Adrenal gland (tissue), 5 donors: Measurements from ENCODE around the gene GGT6.

Experiments used
- POLR2A ChIP-seq, 2 donors: fragments of 450-650 bp; IDR thresholded peaks; one replicate each; pipeline ENCODE4 v1.6.1; 2017; ENCODE audit warnings: antibody characterized with exemption in 2 of 2, mild to moderate bottlenecking in 2 of 2, moderate library complexity in 1 of 2
- TF ChIP-seq, protein P1 (sequence below), 6 experiments: fragments of 450-650 bp in 4 of 6; fragments of 200-600 bp in 2 of 6; sonication (generic) in 1 of 6; IDR thresholded peaks; 1 replicate in 5 of 6; 2 replicates in 1 of 6; pipeline versions ENCODE4 v1.5.1 to v1.8.0; 2016 to 2021; ENCODE audit warnings: antibody characterized with exemption in 6 of 6, mild to moderate bottlenecking in 2 of 6, moderate library complexity in 1 of 6
- donor health status: DM: no; HTN: no; CAD: no.

DNA sequence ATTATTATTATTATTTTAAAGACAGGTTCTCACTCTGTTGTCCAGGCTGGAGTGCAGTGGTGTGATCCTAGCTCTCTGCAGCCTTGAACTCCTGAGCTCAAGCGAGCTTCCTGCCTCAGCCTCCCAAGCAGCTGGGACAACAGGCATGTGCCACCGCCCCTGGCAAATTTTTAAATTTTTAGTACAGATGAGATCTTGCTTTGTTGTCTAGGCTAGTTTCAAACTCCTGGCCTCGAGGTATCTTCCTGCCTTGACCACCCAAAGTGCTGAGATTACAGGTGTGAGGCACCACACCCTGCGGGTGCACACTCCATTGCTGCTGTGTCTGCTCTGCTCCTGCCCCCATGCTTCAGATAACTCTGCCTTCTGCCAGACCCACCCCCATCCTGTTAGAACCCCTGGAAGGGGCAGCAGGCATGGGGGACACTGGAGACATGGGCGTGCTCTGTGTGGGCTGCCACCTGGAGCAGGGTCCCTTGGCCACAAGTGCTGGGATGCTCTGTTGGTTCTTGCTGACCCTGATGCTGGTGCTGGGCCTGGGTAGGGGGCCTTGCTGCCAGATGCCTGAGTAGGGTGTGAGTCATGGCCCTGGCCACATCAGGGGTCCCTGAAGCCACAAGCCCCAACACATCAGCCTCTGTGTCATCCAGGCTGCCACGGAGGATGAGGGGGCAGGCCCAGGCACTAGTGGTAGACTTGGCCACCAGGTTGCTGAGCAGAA, 2.6 kb downstream of the GGT6 start:
- TF ChIP-seq, protein P1, sequence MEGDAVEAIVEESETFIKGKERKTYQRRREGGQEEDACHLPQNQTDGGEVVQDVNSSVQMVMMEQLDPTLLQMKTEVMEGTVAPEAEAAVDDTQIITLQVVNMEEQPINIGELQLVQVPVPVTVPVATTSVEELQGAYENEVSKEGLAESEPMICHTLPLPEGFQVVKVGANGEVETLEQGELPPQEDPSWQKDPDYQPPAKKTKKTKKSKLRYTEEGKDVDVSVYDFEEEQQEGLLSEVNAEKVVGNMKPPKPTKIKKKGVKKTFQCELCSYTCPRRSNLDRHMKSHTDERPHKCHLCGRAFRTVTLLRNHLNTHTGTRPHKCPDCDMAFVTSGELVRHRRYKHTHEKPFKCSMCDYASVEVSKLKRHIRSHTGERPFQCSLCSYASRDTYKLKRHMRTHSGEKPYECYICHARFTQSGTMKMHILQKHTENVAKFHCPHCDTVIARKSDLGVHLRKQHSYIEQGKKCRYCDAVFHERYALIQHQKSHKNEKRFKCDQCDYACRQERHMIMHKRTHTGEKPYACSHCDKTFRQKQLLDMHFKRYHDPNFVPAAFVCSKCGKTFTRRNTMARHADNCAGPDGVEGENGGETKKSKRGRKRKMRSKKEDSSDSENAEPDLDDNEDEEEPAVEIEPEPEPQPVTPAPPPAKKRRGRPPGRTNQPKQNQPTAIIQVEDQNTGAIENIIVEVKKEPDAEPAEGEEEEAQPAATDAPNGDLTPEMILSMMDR (IDR thresholded peaks at IDR 0.05) = no peak
- no peak for TF ChIP-seq POLR2A (IDR thresholded peaks at IDR 0.05)
